GM12801 (cell line): ENCODE data around the gene FAM98B.

ENCODE experiments used
- CTCF ChIP-seq: IDR thresholded peaks from one replicate; pipeline ENCODE4 v1.5.1; 2011; ENCODE audit warnings: control low read depth; ENCODE audit not compliant: insufficient read length; ENCODE audit errors: extremely low read depth

FAM98B gene

GRCh38 chr15:38508647-38509046 lies 54.7 kb downstream of the FAM98B start:
- no peak for TF ChIP-seq CTCF

- no peak for TF ChIP-seq CTCF
These were observed 55.2 kb downstream of the FAM98B start for GRCh38 chr15:38509152-38509551.

GRCh38 chr15:38512901-38513300 lies 59.0 kb downstream of the FAM98B start:
- TF ChIP-seq CTCF, result no peak

GRCh38 chr15:38514601-38515000 lies 60.7 kb downstream of the FAM98B start:
- no peak for TF ChIP-seq CTCF

GRCh38 chr15:38516626-38517025 lies 62.7 kb downstream of the FAM98B start:
- TF ChIP-seq CTCF, result no peak

- no peak for TF ChIP-seq CTCF
These were observed 63.5 kb downstream of the FAM98B start for GRCh38 chr15:38517312-38517975.

- TF ChIP-seq CTCF, result no peak
These were observed 64.2 kb downstream of the FAM98B start for GRCh38 chr15:38518084-38518483.
